GM12878 (cell line): ENCODE data around the gene THADA. TPM values are rescaled to one million over a fixed set of nuclear protein-coding genes. Genes with fewer than 3 reads are reported as not detected.

Experiments used
- ATAC-seq: fragments of 200-7000 bp; cut with Tn5 transposase; 3 replicates; pipeline ENCODE4 v1.9.1; 2020; ENCODE audit warnings: mild to moderate bottlenecking, moderate library complexity
- BruUV-seq: library from RNA; stranded (reverse); fragments of 400-500 nt; replicated peaks from 2 replicates; lab custom pipeline; 2021; lab: Mats Ljungman, UMichigan
- CTCF ChIA-PET: fragments of 300-600 bp; sonication (Branson Sonifier 250); formaldehyde crosslinking; extraction: SDS; loops from one replicate; lab custom pipeline; 2021; ENCODE audit warnings: inconsistent platforms; lab: Yijun Ruan, JAX
- POLR2A ChIA-PET: fragments of 350-600 bp; formaldehyde crosslinking; extraction: SDS; loops from one replicate; lab custom pipeline; 2021; ENCODE audit warnings: inconsistent platforms; lab: Charles Lee
- RAD21 ChIA-PET: fragments of 300-600 bp; sonication (Branson Sonifier 250); formaldehyde crosslinking; loops from one replicate; lab custom pipeline; 2023; ENCODE audit warnings: antibody characterized with exemption; ENCODE audit not compliant: unreplicated experiment; lab: Charles Lee
- SMC1A ChIA-PET: fragments of 300-600 bp; sonication (Branson Sonifier 250); formaldehyde crosslinking; loops from one replicate; lab custom pipeline; 2023; ENCODE audit not compliant: unreplicated experiment, uncharacterized antibody; lab: Charles Lee
- DNase-seq: peaks from one replicate; pipeline ENCODE4 v3.0.0-alpha.2; 2011; ENCODE audit warnings: low read depth, low spot score
- FAIRE-seq: peaks from 3 replicates; lab custom pipeline; 2011; peaks lifted over from hg19 to GRCh38; lab: Jason Lieb, UNC
- H2AFZ ChIP-seq: 2 replicates; pipeline ENCODE4 v1.6.0; 2011; ENCODE audit warnings: low read depth, low read length, control low read depth; ENCODE audit not compliant: control insufficient read depth
- H3K27ac ChIP-seq: 2 replicates; pipeline ENCODE4 v1.5.1; 2011; ENCODE audit warnings: control low read depth; ENCODE audit not compliant: control insufficient read depth, insufficient read depth
- H3K27me3 ChIP-seq, 2 experiments: replicated peaks in 1 of 2; 2 replicates each; pipeline versions ENCODE4 v1.6.0 to v1.6.1; 2011; ENCODE audit warnings: low read length in 1 of 2; ENCODE audit not compliant: control insufficient read depth in 2 of 2, insufficient read depth in 2 of 2
- H3K36me3 ChIP-seq, 2 experiments: 2 replicates each; pipeline ENCODE4 v1.5.1; 2011; ENCODE audit warnings: low read length in 1 of 2; ENCODE audit not compliant: control insufficient read depth in 2 of 2, insufficient read depth in 2 of 2
- H3K4me1 ChIP-seq: 2 replicates; pipeline ENCODE4 v1.6.1; 2011; ENCODE audit warnings: mild to moderate bottlenecking, low read length, moderate library complexity, mixed read lengths; ENCODE audit not compliant: control insufficient read depth, insufficient read depth
- H3K4me2 ChIP-seq: 2 replicates; pipeline ENCODE4 v1.6.0; 2011; ENCODE audit warnings: control low read depth; ENCODE audit not compliant: control insufficient read depth, insufficient read depth
- H3K4me3 ChIP-seq: fragments of 200-600 bp; sonication (generic); 2 replicates; pipeline ENCODE4 v1.5.1; 2016
- H3K79me2 ChIP-seq: 2 replicates; pipeline ENCODE4 v1.6.0; 2011; ENCODE audit warnings: low read length; ENCODE audit not compliant: control insufficient read depth, insufficient read depth
- H3K9ac ChIP-seq: 2 replicates; pipeline ENCODE4 v1.8.0; 2011; ENCODE audit warnings: low read length, control low read depth, mixed read lengths; ENCODE audit not compliant: control insufficient read depth, insufficient read depth
- H3K9me3 ChIP-seq: replicated peaks from 3 replicates; pipeline ENCODE4 v1.5.1; 2011; ENCODE audit warnings: mild to moderate bottlenecking, low read length; ENCODE audit not compliant: control insufficient read depth, insufficient read depth
- H4K20me1 ChIP-seq: 2 replicates; pipeline ENCODE4 v1.6.0; 2011; ENCODE audit not compliant: control insufficient read depth, insufficient read depth
- ATF7 ChIP-seq: fragments of 450-650 bp; IDR thresholded peaks from 2 replicates; pipeline ENCODE4 v1.6.1; 2016; ENCODE audit warnings: low read depth, mild to moderate bottlenecking
- BCL11A ChIP-seq: IDR thresholded peaks from 2 replicates; pipeline ENCODE4 v1.6.1; 2011; ENCODE audit warnings: low read depth, low read length
- BMI1 ChIP-seq: fragments of 450-650 bp; IDR thresholded peaks from 2 replicates; pipeline ENCODE4 v1.6.1; 2016; ENCODE audit warnings: mild to moderate bottlenecking, moderate library complexity, borderline replicate concordance
- CEBPB ChIP-seq, 2 experiments: fragments of 150-350 bp in 1 of 2; IDR thresholded peaks; 2 replicates each; pipeline ENCODE4 v1.6.1; 2012 to 2014; ENCODE audit warnings: low read depth in 2 of 2, low read length in 2 of 2, borderline replicate concordance in 1 of 2, inconsistent platforms in 1 of 2
- EGR1 ChIP-seq, 2 experiments: IDR thresholded peaks; 1 replicate in 1 of 2; 2 replicates in 1 of 2; pipeline ENCODE4 v1.6.1; 2011 to 2012; ENCODE audit warnings: low read depth in 2 of 2, low read length in 2 of 2, borderline replicate concordance in 1 of 2, mild to moderate bottlenecking in 1 of 2, moderate library complexity in 1 of 2
- NFIC ChIP-seq: IDR thresholded peaks from 2 replicates; pipeline ENCODE4 v1.6.1; 2012; ENCODE audit warnings: low read depth, mild to moderate bottlenecking, inconsistent platforms, low read length, moderate library complexity
- PAX8 ChIP-seq: fragments of 450-650 bp; IDR thresholded peaks from 2 replicates; pipeline ENCODE4 v1.6.1; 2017; ENCODE audit warnings: mild to moderate bottlenecking, moderate library complexity
- POLR2AphosphoS2 ChIP-seq: IDR thresholded peaks from 2 replicates; pipeline ENCODE4 v1.6.1; 2011; ENCODE audit warnings: low read depth, mild to moderate bottlenecking, low read length, improper control_type of control experiment, moderate library complexity
- RAD51 ChIP-seq: fragments of 450-650 bp; IDR thresholded peaks from 2 replicates; pipeline ENCODE4 v1.6.1; 2016; ENCODE audit warnings: moderate library complexity, mild to moderate bottlenecking, inconsistent platforms
- RB1 ChIP-seq: fragments of 450-650 bp; formaldehyde crosslinking; IDR thresholded peaks from 2 replicates; pipeline ENCODE4 v1.6.1; 2017; ENCODE audit warnings: mild to moderate bottlenecking, borderline replicate concordance
- SPI1 ChIP-seq: IDR thresholded peaks from 2 replicates; pipeline ENCODE4 v1.6.1; 2011; ENCODE audit warnings: low read depth, mild to moderate bottlenecking, low read length, moderate library complexity, borderline replicate concordance; ENCODE audit not compliant: insufficient read depth
- ZNF207 ChIP-seq: fragments of 450-650 bp; IDR thresholded peaks from 2 replicates; pipeline ENCODE4 v1.6.1; 2014; ENCODE audit warnings: antibody characterized with exemption, mild to moderate bottlenecking, borderline replicate concordance
- ZSCAN29 ChIP-seq: fragments of 450-650 bp; IDR thresholded peaks from 2 replicates; pipeline ENCODE4 v1.6.1; 2017; ENCODE audit warnings: mild to moderate bottlenecking, moderate library complexity
- WGBS: methylation state at CpG from one replicate; pipeline ENCODE4 v1.1.6; 2016; ENCODE audit warnings: low lambda C conversion rate; ENCODE audit not compliant: insufficient replicate concordance, insufficient coverage; ENCODE audit errors: missing lambda C conversion rate; 5-methylcytosine and 5-hydroxymethylcytosine counted together
- in situ Hi-C: fragments of 300-500 bp; cut with MboI; formaldehyde crosslinking; loops from 9 replicates; pipeline ENCODE4 v1.14.3; 2018; ENCODE audit warnings: mixed read lengths
- intact Hi-C: fragments of 100-400 bp; cut with micrococcal nuclease; formaldehyde crosslinking; loops from one replicate; pipeline ENCODE4 v1.14.2; 2022; ENCODE audit not compliant: unreplicated experiment
- polyA plus RNA-seq, 11 experiments: library from polyadenylated mRNA; depleted of rRNA in 4 of 11; unstranded in 6 of 11; stranded (reverse) in 5 of 11; fragments of >200 nt; fragmentation: Nextera tagmentation in 4 of 11; fragmentation: Illumina TruSeq in 1 of 11; extraction: Ambion mirVana in 4 of 11; extraction: Trizol in 1 of 11; gene quantifications; 1 replicate in 1 of 11; 2 replicates in 10 of 11; pipeline versions ENCODE4 v1.2.1 to v1.2.3, GENCODE V29; 2011 to 2016; ENCODE audit warnings: inconsistent platforms in 2 of 11, missing spikeins in 2 of 11, low read depth in 1 of 11
- total RNA-seq, 4 experiments: library from RNA; depleted of rRNA in 3 of 4; stranded (reverse); fragments of >200 nt in 3 of 4; fragmentation: Illumina TruSeq in 1 of 4; extraction: Trizol in 1 of 4; gene quantifications; 2 replicates each; pipeline versions ENCODE4 v1.2.1 to v1.2.3, GENCODE V29; 2013 to 2021
- TF ChIP-seq, protein P1 (sequence below): fragments of 150-350 bp; IDR thresholded peaks from 2 replicates; pipeline ENCODE4 v1.6.1; 2014; ENCODE audit warnings: mild to moderate bottlenecking, low read depth, low read length
- TF ChIP-seq, protein P2 (sequence below): fragments of 450-650 bp; IDR thresholded peaks from 2 replicates; pipeline ENCODE4 v1.6.1; 2017; ENCODE audit warnings: mild to moderate bottlenecking, low read depth, inconsistent platforms; ENCODE audit not compliant: poor library complexity, severe bottlenecking

THADA gene
- total and polyA plus RNA-seq, 10 of the 15 experiments (the other 5 are each of a cell fraction or from before 2014, with no cell fraction given): 14.6 to 33.2 (median 23.2) TPM

DNA sequence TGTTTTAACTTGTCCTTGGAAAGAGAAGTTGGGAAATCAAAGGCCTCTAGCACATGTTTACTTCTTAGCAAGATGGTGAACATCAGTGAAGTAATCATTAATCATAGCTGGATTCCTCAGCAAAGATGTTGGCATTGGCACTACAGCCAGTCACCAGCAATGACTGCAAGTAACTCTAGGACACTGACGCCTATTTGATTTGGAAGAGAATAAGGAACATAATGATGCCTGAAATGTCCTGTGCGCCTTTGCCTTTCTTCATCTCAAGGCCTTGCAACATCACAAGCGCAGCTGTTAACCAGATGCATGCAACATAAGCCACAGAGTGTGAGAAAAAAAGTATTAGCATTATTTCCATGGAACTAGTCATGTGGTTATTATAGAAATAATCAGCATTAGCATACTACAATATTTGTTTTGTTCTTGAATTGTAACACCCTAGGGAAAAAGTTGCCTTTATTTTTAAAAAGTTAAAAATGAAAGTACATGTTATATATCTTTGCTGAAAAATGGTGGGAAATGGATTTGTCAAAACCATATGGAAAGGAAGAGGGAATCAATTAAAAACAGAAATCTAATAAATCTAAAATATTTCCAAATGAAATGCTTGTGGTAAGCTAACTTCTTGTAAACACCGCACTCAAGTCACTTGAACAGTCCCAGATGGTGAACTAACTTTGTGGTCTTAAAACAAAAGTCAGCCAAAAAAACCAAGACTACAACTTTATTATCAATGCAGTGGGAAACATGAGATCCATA, 55.6 kb downstream of the THADA start:
- RAD21 ChIA-PET: interaction anchor here (0.9 to 2.9 kb wide), 10 partner anchors 12 to 711 kb away, joined by 3 to 25 read pairs (median 4); no protein-coding TSS in a partner anchor
- Histone ChIP-seq H3K4me2 (no peak overlapping the region), H3K4me3 (no peak overlapping the region), H3K4me1 (no peaks in the 10 kb centered on the region), H2AFZ (no peak overlapping the region), H3K79me2 (no peaks in the 10 kb centered on the region), H3K9ac (no peak overlapping the region), H3K27ac (no peak overlapping the region), H3K27me3 (no peaks in the 10 kb centered on the region), H3K36me3 (no peaks in the 10 kb centered on the region; a peak in 1 of 4 replicates), H3K9me3 (no peaks in the 10 kb centered on the region), H4K20me1 (no peaks in the 10 kb centered on the region)
- FAIRE-seq (no peak), ATAC-seq (no peak), DNase-seq (no peak)
- in situ Hi-C loops: no loop called here
- CTCF ChIA-PET: interaction anchor here (0.8 to 6.7 kb wide), 22 partner anchors 11 to 712 kb away, joined by 3 to 60 read pairs (median 10); no protein-coding TSS in a partner anchor
- POLR2A ChIA-PET: no interaction called here
- TF ChIP-seq ATF7: no peak
- no peak for TF ChIP-seq SPI1
- TF ChIP-seq ZNF207: no peak
- TF ChIP-seq ZSCAN29: no peak
- no peak for TF ChIP-seq NFIC
- no peak for TF ChIP-seq RAD51
- TF ChIP-seq EGR1 (IDR thresholded peaks at IDR 0.05; ENCODE audit: borderline replicate concordance in 1 of 2, low read depth in 2 of 2, low read length in 2 of 2): no peak
- TF ChIP-seq PAX8: no peak
- no peak for TF ChIP-seq CEBPB (IDR thresholded peaks at IDR 0.05; ENCODE audit: borderline replicate concordance in 1 of 2, low read depth in 2 of 2, low read length in 2 of 2)
- TF ChIP-seq, protein P1, sequence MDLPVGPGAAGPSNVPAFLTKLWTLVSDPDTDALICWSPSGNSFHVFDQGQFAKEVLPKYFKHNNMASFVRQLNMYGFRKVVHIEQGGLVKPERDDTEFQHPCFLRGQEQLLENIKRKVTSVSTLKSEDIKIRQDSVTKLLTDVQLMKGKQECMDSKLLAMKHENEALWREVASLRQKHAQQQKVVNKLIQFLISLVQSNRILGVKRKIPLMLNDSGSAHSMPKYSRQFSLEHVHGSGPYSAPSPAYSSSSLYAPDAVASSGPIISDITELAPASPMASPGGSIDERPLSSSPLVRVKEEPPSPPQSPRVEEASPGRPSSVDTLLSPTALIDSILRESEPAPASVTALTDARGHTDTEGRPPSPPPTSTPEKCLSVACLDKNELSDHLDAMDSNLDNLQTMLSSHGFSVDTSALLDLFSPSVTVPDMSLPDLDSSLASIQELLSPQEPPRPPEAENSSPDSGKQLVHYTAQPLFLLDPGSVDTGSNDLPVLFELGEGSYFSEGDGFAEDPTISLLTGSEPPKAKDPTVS: no peak
- no peak for TF ChIP-seq RB1
- TF ChIP-seq, protein P2, sequence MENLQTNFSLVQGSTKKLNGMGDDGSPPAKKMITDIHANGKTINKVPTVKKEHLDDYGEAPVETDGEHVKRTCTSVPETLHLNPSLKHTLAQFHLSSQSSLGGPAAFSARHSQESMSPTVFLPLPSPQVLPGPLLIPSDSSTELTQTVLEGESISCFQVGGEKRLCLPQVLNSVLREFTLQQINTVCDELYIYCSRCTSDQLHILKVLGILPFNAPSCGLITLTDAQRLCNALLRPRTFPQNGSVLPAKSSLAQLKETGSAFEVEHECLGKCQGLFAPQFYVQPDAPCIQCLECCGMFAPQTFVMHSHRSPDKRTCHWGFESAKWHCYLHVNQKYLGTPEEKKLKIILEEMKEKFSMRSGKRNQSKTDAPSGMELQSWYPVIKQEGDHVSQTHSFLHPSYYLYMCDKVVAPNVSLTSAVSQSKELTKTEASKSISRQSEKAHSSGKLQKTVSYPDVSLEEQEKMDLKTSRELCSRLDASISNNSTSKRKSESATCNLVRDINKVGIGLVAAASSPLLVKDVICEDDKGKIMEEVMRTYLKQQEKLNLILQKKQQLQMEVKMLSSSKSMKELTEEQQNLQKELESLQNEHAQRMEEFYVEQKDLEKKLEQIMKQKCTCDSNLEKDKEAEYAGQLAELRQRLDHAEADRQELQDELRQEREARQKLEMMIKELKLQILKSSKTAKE: no peak
- no peak for TF ChIP-seq BMI1
- no peak for TF ChIP-seq POLR2AphosphoS2
- no peak for TF ChIP-seq BCL11A
- BruUV-seq: no TSS peak
- intact Hi-C loops: loop anchor here (2.0 to 5.0 kb wide), 3 partner anchors 49 to 413 kb away; partner anchors contain the start of gene ZFP36L2
- SMC1A ChIA-PET: interaction anchor here (0.8 to 6.7 kb wide), 18 partner anchors 11 to 680 kb away, joined by 3 to 47 read pairs (median 5); partner anchors contain the start of gene THADA
- over 99% methylated on average over 4 of the region's 4 CpGs for WGBS
